ENCODE results near the gene MYO18B. TPM values are rescaled to one million over a fixed set of nuclear protein-coding genes. Genes with fewer than 3 reads are reported as not detected.
A peak's percentile ranks its signal among the peaks of the same experiment; 100 is the strongest.

Gene MYO18B
- total and polyA plus RNA-seq, 7 donors = 79.3 to 434 (median 273) TPM

DNA sequence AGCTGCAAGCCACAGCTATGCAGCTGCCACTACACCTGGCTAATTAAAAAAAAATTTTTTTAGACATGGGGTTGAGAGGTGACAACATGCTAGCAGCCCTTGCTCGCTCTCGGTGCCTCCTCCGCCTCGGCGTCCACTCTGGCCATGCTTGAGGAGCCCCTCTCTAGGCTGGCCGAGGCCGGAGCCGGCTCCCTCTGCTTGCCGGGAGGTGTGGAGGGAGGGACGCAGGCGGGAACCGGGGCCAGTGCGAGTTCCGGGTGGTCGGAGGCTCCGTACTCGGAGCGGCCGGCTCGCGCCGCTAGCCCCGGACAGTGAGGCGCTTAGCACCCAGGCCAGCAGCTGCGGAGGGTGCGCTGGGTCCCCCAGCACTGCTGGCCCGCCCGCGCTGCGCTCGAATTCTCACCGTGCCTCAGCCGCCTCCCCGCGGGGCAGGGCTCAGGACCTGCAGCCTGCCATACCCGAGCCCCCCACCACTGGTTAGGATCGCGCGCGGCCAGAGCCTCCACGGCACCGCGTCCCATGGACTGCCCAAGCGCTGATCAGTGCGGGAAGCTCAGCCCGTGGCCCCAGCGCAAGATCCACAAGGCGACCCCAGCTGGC, 10.7 kb downstream of the MYO18B start:
- WGBS, 3 donors = 88 to 95% (median 94%) methylated on average over 45 to 48 of the region's 48 CpGs
- no peak for TF ChIP-seq CTCF (IDR thresholded peaks at IDR 0.05)
- H3K27ac ChIP-seq = peak overlapping the region; percentile 92

DNA sequence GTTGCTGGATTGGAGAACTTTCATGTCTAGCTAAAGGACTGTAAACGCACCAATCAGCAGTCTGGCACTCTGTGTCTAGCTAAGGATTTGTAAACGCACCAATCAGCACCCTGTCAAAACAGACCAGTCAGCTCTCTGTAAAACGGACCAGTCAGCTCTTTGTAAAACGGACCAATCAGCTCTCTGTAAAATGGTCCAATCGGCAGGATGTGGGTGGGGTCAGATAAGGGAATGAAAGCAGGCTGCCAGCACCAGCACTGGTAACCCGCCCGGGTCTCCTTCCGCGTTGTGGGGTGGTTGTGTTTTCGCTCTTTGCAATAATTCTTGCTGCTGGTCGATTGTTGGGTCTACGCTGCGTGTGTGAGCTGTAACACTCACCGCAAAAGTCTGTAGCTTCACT, 11.3 kb downstream of the MYO18B start:
- Histone ChIP-seq H3K9me3 (no peaks in the 10 kb centered on the region), H3K4me1 (peaks cover 68% of the 10 kb centered on the region), H3K27me3 (ENCODE audit: insufficient read depth in 3 of 3, low read length in 2 of 3) (no peaks in the 10 kb centered on the region), H3K4me3 (peak overlapping the region; percentile 60), H3K36me3 (ENCODE audit: insufficient read depth in 1 of 2, low read depth in 1 of 2) (no peaks in the 10 kb centered on the region), H3K27ac (peak overlapping the region; percentile 92)
- TF ChIP-seq CTCF (IDR thresholded peaks at IDR 0.05) = no peak
- intact Hi-C loops (cut with DNase I) = no loop called here
- DNase-seq (no peak), ATAC-seq (no peak)
- WGBS, 3 donors = 79 to 86% (median 86%) methylated on average over 14 of the region's 14 CpGs

More for the DNA sequence above, 10.7 kb downstream of the MYO18B start:
- H3K36me3 ChIP-seq (ENCODE audit: insufficient read depth in 1 of 2, low read depth in 1 of 2) = no peaks in the 10 kb centered on the region
- H3K9me3 ChIP-seq = no peaks in the 10 kb centered on the region
- ATAC-seq (no peak), DNase-seq (no peak)
- H3K27me3 ChIP-seq (ENCODE audit: insufficient read depth in 3 of 3, low read length in 2 of 3) = no peaks in the 10 kb centered on the region
- peak overlapping the region; percentile 60 for H3K4me3 ChIP-seq
- intact Hi-C loops (cut with DNase I) = no loop called here
- peaks cover 69% of the 10 kb centered on the region for H3K4me1 ChIP-seq

GRCh38 chr22:25754527-25755202, 12.7 kb downstream of the MYO18B start:
- DNase-seq (peak; percentile 88 to 95), ATAC-seq (peak; percentile 82 to 88 (median 86))
- no peaks in the 10 kb centered on the region for H3K9me3 ChIP-seq
- H3K27ac ChIP-seq = peak overlapping the region; percentile 92
- no peaks in the 10 kb centered on the region for H3K27me3 ChIP-seq (ENCODE audit: insufficient read depth in 3 of 3, low read length in 2 of 3)
- H3K4me3 ChIP-seq = peak overlapping the region; percentile 60
- no peaks in the 10 kb centered on the region for H3K36me3 ChIP-seq (ENCODE audit: insufficient read depth in 1 of 2, low read depth in 1 of 2)
- intact Hi-C loops (cut with DNase I) = no loop called here
- 16 to 22% (median 19%) methylated on average over 24 of the region's 24 CpGs for WGBS, 3 donors
- peaks cover 65% of the 10 kb centered on the region for H3K4me1 ChIP-seq
- TF ChIP-seq CTCF (IDR thresholded peaks at IDR 0.05) = no peak

- no peak for TF ChIP-seq CTCF (IDR thresholded peaks at IDR 0.05)
- Histone ChIP-seq H3K4me1 (peaks cover 55% of the 10 kb centered on the region), H3K27ac (peak overlapping the region; percentile 92)
These were observed 15.7 kb downstream of the MYO18B start for GRCh38 chr22:25757686-25758085.

More at GRCh38 chr22:25757686-25758085, 15.7 kb downstream of the MYO18B start:
- DNase-seq (no peak), ATAC-seq (no peak)
- Histone ChIP-seq H3K27me3 (ENCODE audit: insufficient read depth in 3 of 3, low read length in 2 of 3) (no peaks in the 10 kb centered on the region), H3K9me3 (no peaks in the 10 kb centered on the region), H3K4me3 (peak overlapping the region; percentile 19), H3K36me3 (ENCODE audit: insufficient read depth in 1 of 2, low read depth in 1 of 2) (peaks cover 0 to 21% of the 10 kb centered on the region in 2 donors)
- 58 to 76% (median 69%) methylated on average over 3 of the region's 3 CpGs for WGBS, 3 donors
- intact Hi-C loops (cut with DNase I) = no loop called here

Measured in psoas muscle (tissue), 8 donors.